Measurements from ENCODE around the gene SRSF9. TPM values are rescaled to one million over a fixed set of nuclear protein-coding genes. Genes with fewer than 3 reads are reported as not detected.
A peak's percentile ranks its signal among the peaks of the same experiment; 100 is the strongest.

SRSF9 gene
- total RNA-seq, 2 experiments from 2014 or later: 124 TPM

GRCh38 chr12:120467439-120467838 is 2.1 kb downstream of the SRSF9 start:
- ChIA-PET POLR2A (interaction anchor here (4.3 kb wide), 1 partner anchor 28 kb away, joined by 27 read pairs; the partner anchor contains the start of gene DYNLL1), CTCF (interaction anchor here (0.8 to 2.7 kb wide), 5 partner anchors 9 to 29 kb away, joined by 3 to 15 read pairs (median 7); partner anchors contain the start of genes COX6A1, GATC and TRIAP1)
- H3K4me3 Mint-ChIP-seq: peak overlapping the region; percentile 90
- peaks cover 39% of the 10 kb centered on the region for H3K4me1 ChIP-seq (ENCODE audit: insufficient read depth, low read length)
- H3K27me3 ChIP-seq (ENCODE audit: control insufficient read depth in 1 of 2, insufficient read depth in 2 of 2, low read length in 2 of 2): no peaks in the 10 kb centered on the region
- peaks cover 47% of the 10 kb centered on the region for H3K36me3 ChIP-seq (ENCODE audit: insufficient read depth, low read length)
- H3K9me3 Mint-ChIP-seq: no peaks in the 10 kb centered on the region
- H3K27ac Mint-ChIP-seq: peak overlapping the region; percentile 87
- no peak for ATAC-seq (ENCODE audit: poor library complexity)
- DNase-seq: no peak
- peaks cover 42% of the 10 kb centered on the region for H3K4me1 Mint-ChIP-seq (ENCODE audit: low read depth)
- H3K9me3 ChIP-seq (ENCODE audit: control insufficient read depth in 1 of 2, insufficient read depth in 1 of 2, low read length in 2 of 2): no peaks in the 10 kb centered on the region
- H3K27me3 Mint-ChIP-seq: no peaks in the 10 kb centered on the region
- H3K36me3 Mint-ChIP-seq (ENCODE audit: low read depth): peaks cover 60% of the 10 kb centered on the region
- no peak overlapping the region for H3K4me3 ChIP-seq (ENCODE audit: low read length)
- TF ChIP-seq, protein P1, sequence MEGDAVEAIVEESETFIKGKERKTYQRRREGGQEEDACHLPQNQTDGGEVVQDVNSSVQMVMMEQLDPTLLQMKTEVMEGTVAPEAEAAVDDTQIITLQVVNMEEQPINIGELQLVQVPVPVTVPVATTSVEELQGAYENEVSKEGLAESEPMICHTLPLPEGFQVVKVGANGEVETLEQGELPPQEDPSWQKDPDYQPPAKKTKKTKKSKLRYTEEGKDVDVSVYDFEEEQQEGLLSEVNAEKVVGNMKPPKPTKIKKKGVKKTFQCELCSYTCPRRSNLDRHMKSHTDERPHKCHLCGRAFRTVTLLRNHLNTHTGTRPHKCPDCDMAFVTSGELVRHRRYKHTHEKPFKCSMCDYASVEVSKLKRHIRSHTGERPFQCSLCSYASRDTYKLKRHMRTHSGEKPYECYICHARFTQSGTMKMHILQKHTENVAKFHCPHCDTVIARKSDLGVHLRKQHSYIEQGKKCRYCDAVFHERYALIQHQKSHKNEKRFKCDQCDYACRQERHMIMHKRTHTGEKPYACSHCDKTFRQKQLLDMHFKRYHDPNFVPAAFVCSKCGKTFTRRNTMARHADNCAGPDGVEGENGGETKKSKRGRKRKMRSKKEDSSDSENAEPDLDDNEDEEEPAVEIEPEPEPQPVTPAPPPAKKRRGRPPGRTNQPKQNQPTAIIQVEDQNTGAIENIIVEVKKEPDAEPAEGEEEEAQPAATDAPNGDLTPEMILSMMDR (IDR thresholded peaks at IDR 0.05): no peak
- no peak overlapping the region for H3K27ac ChIP-seq (ENCODE audit: low read depth in 1 of 2, low read length in 2 of 2)
- intact Hi-C loops (cut with DNase I, micrococcal nuclease): loop anchor here in 1 of 2 experiments (2.0 to 10.0 kb wide), 3 partner anchors 111 to 273 kb away; partner anchors contain the start of genes GCN1 and UNC119B

- DNase-seq: peak in 12 of 14 experiments; percentile 15 to 75 (median 44)
- no peak overlapping the region for H3K4me3 ChIP-seq (ENCODE audit: low read length)
- H3K27me3 Mint-ChIP-seq: no peaks in the 10 kb centered on the region
- ChIA-PET CTCF (interaction anchor here (0.6 to 2.5 kb wide), 13 partner anchors 9 to 164 kb away, joined by 3 to 15 read pairs (median 3); partner anchors contain the start of genes DYNLL1, GATC, SIRT4 and TRIAP1), POLR2A (interaction anchor here (0.9 to 4.3 kb wide), 4 partner anchors 13 to 69 kb away, joined by 3 to 27 read pairs (median 4); partner anchors contain the start of gene DYNLL1)
- intact Hi-C loops (cut with DNase I, micrococcal nuclease): loop anchor here (1.0 to 10.0 kb wide), 4 partner anchors 110 to 272 kb away; partner anchors contain the start of genes GCN1 (in 1 of the 2) and UNC119B (in 1 of the 2)
- H3K4me3 Mint-ChIP-seq: peak overlapping the region; percentile 60
- peaks cover 39% of the 10 kb centered on the region for H3K4me1 ChIP-seq (ENCODE audit: insufficient read depth, low read length)
- TF ChIP-seq, protein P1 (IDR thresholded peaks at IDR 0.05): peak; percentile 57
- H3K36me3 ChIP-seq (ENCODE audit: insufficient read depth, low read length): peaks cover 54% of the 10 kb centered on the region
- no peaks in the 10 kb centered on the region for H3K9me3 Mint-ChIP-seq
- H3K27ac ChIP-seq (ENCODE audit: low read depth in 1 of 2, low read length in 2 of 2): no peak overlapping the region
- H3K9me3 ChIP-seq (ENCODE audit: control insufficient read depth in 1 of 2, insufficient read depth in 1 of 2, low read length in 2 of 2): no peaks in the 10 kb centered on the region
- peak overlapping the region; percentile 33 for H3K27ac Mint-ChIP-seq
- ATAC-seq (ENCODE audit: poor library complexity): no peak
- peaks cover 68% of the 10 kb centered on the region for H3K36me3 Mint-ChIP-seq (ENCODE audit: low read depth)
- H3K27me3 ChIP-seq (ENCODE audit: control insufficient read depth in 1 of 2, insufficient read depth in 2 of 2, low read length in 2 of 2): no peaks in the 10 kb centered on the region
- peaks cover 42% of the 10 kb centered on the region for H3K4me1 Mint-ChIP-seq (ENCODE audit: low read depth)
These were observed 2.8 kb downstream of the SRSF9 start for GRCh38 chr12:120466560-120467315.

DNA sequence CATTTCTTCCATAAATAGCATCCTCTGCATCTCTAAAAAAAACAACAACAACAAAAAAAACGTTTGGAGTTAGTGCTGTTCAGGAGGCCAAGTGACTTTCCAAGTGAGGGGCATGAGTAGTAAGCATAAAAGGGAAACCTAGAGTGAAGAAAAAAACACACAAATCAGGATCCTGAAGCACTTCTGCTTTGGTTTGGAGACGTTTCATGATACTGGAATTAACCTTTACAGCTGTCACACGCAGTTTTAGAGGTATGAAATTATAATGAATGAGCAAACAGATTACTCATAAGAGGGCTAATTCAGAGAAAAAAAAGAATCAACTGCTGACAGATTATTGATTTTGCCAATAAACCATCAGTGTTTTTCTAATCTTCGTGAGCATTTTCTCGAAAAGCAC is 3.8 kb downstream of the SRSF9 start:
- Mint-ChIP-seq H3K27ac (peak overlapping the region; percentile 33), H3K4me3 (peak overlapping the region; percentile 76), H3K36me3 (ENCODE audit: low read depth) (peaks cover 76% of the 10 kb centered on the region), H3K9me3 (no peaks in the 10 kb centered on the region), H3K27me3 (no peaks in the 10 kb centered on the region), H3K4me1 (ENCODE audit: low read depth) (peaks cover 42% of the 10 kb centered on the region)
- Histone ChIP-seq H3K4me3 (ENCODE audit: low read length) (no peak overlapping the region), H3K27ac (ENCODE audit: low read depth in 1 of 2, low read length in 2 of 2) (no peak overlapping the region), H3K27me3 (ENCODE audit: control insufficient read depth in 1 of 2, insufficient read depth in 2 of 2, low read length in 2 of 2) (no peaks in the 10 kb centered on the region), H3K36me3 (ENCODE audit: insufficient read depth, low read length) (peaks cover 63% of the 10 kb centered on the region), H3K9me3 (ENCODE audit: control insufficient read depth in 1 of 2, insufficient read depth in 1 of 2, low read length in 2 of 2) (no peaks in the 10 kb centered on the region), H3K4me1 (ENCODE audit: insufficient read depth, low read length) (peaks cover 37% of the 10 kb centered on the region)
- ChIA-PET CTCF (interaction anchor here (1.3 to 2.5 kb wide), 2 partner anchors 25 to 36 kb away, joined by 5 to 15 read pairs; no protein-coding TSS in a partner anchor), POLR2A (interaction anchor here (1.1 kb wide), 1 partner anchor 21 kb away, joined by 3 read pairs; no protein-coding TSS in a partner anchor)
- no peak for ATAC-seq (ENCODE audit: poor library complexity)
- no peak for DNase-seq
- intact Hi-C loops (cut with DNase I, micrococcal nuclease): loop anchor here (1.0 to 10.0 kb wide), 4 partner anchors 109 to 271 kb away; partner anchors contain the start of genes GCN1 (in 1 of the 2) and UNC119B (in 1 of the 2)
- TF ChIP-seq, protein P1 (IDR thresholded peaks at IDR 0.05): no peak
